HCT116 (cell line): ENCODE measurements around the gene ZNF148.

Source experiments
- CBX3 ChIP-seq: IDR thresholded peaks from 2 replicates; pipeline ENCODE4 v1.6.1; 2012; ENCODE audit warnings: low read depth
- CEBPB ChIP-seq: IDR thresholded peaks from 2 replicates; pipeline ENCODE4 v1.6.1; 2012; ENCODE audit warnings: low read depth
- EZH2 ChIP-seq: fragments of 200-600 bp; sonication (generic); IDR thresholded peaks from 2 replicates; pipeline ENCODE4 v1.6.1; 2017; ENCODE audit warnings: antibody characterized with exemption, mixed run types
- FOSL1 ChIP-seq: IDR thresholded peaks from 2 replicates; pipeline ENCODE4 v1.6.1; 2012; ENCODE audit warnings: low read depth
- POLR2A ChIP-seq: IDR thresholded peaks from 2 replicates; pipeline ENCODE4 v1.7.0; 2011; ENCODE audit warnings: borderline replicate concordance; ENCODE audit not compliant: insufficient read depth, insufficient read length; ENCODE audit errors: extremely low read depth
- RAD21 ChIP-seq: IDR thresholded peaks from 2 replicates; pipeline ENCODE4 v1.6.1; 2012; ENCODE audit warnings: low read depth, mild to moderate bottlenecking
- SP1 ChIP-seq: IDR thresholded peaks from 2 replicates; pipeline ENCODE4 v1.6.1; 2012; ENCODE audit warnings: low read depth
- SRF ChIP-seq: IDR thresholded peaks from 2 replicates; pipeline ENCODE4 v1.6.1; 2012; ENCODE audit warnings: low read depth
- YY1 ChIP-seq: IDR thresholded peaks from 2 replicates; pipeline ENCODE4 v1.6.1; 2011; ENCODE audit warnings: low read length, low read depth, moderate library complexity, mild to moderate bottlenecking; ENCODE audit not compliant: insufficient replicate concordance; ENCODE audit errors: extremely low read depth
- ZNF274 ChIP-seq: fragments of 200-500 bp; sonication (Bioruptor generic); IDR thresholded peaks from 2 replicates; pipeline ENCODE4 v1.6.1; 2014; ENCODE audit warnings: mild to moderate bottlenecking, low read depth, low read length, inconsistent platforms
- TF ChIP-seq, protein P1 (sequence below), 3 experiments: fragments of 200-600 bp in 1 of 3; sonication (generic) in 1 of 3; IDR thresholded peaks in 2 of 3; conservative IDR thresholded peaks in 1 of 3; 2 replicates each; pipeline ENCODE4 v1.5.1; 2012 to 2017; ENCODE audit warnings: low read depth in 2 of 3, low read length in 2 of 3, antibody characterized with exemption in 1 of 3, borderline replicate concordance in 1 of 3, control low read depth in 1 of 3, mild to moderate bottlenecking in 1 of 3, mixed read lengths in 1 of 3, mixed run types in 1 of 3, moderate library complexity in 1 of 3; ENCODE audit not compliant: insufficient read depth in 1 of 3
- TF ChIP-seq, protein P2 (sequence below): IDR thresholded peaks from 2 replicates; pipeline ENCODE4 v1.6.1; 2012

- TF ChIP-seq, protein P1, sequence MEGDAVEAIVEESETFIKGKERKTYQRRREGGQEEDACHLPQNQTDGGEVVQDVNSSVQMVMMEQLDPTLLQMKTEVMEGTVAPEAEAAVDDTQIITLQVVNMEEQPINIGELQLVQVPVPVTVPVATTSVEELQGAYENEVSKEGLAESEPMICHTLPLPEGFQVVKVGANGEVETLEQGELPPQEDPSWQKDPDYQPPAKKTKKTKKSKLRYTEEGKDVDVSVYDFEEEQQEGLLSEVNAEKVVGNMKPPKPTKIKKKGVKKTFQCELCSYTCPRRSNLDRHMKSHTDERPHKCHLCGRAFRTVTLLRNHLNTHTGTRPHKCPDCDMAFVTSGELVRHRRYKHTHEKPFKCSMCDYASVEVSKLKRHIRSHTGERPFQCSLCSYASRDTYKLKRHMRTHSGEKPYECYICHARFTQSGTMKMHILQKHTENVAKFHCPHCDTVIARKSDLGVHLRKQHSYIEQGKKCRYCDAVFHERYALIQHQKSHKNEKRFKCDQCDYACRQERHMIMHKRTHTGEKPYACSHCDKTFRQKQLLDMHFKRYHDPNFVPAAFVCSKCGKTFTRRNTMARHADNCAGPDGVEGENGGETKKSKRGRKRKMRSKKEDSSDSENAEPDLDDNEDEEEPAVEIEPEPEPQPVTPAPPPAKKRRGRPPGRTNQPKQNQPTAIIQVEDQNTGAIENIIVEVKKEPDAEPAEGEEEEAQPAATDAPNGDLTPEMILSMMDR (IDR thresholded peaks at IDR 0.05 in 2 of 3, conservative IDR thresholded peaks at IDR 0.05 in 1 of 3; ENCODE audit: borderline replicate concordance in 1 of 3, insufficient read depth in 1 of 3, low read depth in 2 of 3, low read length in 2 of 3): no peak
- TF ChIP-seq, protein P2, sequence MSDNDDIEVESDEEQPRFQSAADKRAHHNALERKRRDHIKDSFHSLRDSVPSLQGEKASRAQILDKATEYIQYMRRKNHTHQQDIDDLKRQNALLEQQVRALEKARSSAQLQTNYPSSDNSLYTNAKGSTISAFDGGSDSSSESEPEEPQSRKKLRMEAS: no peak
- TF ChIP-seq POLR2A (no peak), YY1 (no peak), SRF (no peak), ZNF274 (no peak), CEBPB (no peak), FOSL1 (no peak), EZH2 (no peak), CBX3 (no peak), SP1 (no peak), RAD21 (no peak)
Measured at GRCh38 chr3:125191256-125191655, 183.9 kb downstream of the ZNF148 start.
